GM15510 (cell line): ENCODE results near the gene TRA2B.

ENCODE experiments used
- POLR2A ChIP-seq: IDR thresholded peaks from 3 replicates; pipeline ENCODE4 v1.6.1; 2011; ENCODE audit warnings: borderline replicate concordance; ENCODE audit not compliant: insufficient read length; ENCODE audit errors: extremely low read depth

Gene TRA2B

DNA sequence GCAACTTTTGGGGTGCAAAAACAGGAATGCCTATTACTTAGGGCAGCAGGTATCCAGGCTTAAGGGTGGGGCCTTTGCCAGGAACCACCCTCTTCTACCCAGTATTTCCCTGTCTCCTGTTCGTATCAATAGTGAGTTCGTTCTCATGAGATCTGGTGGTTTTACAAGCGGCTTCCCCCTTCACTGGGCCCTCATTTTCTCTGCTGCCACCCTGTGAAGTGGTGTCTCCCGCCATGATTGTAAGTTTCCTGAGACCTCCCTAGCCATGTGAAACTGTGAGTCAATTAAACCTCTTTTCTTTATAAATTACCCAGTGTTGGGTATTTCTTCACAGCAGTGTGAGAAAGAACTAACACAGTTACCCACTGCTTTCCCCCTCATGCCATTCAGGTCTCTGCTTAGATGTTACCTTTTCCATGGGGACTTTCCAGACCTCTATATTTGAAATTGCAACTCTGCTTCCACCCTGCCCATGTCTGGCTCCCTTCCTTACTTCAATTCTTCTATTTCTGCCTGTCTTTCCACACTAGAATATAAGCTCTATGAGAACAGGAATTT lies 23.9 kb upstream of the TRA2B start:
- no peak for TF ChIP-seq POLR2A

DNA sequence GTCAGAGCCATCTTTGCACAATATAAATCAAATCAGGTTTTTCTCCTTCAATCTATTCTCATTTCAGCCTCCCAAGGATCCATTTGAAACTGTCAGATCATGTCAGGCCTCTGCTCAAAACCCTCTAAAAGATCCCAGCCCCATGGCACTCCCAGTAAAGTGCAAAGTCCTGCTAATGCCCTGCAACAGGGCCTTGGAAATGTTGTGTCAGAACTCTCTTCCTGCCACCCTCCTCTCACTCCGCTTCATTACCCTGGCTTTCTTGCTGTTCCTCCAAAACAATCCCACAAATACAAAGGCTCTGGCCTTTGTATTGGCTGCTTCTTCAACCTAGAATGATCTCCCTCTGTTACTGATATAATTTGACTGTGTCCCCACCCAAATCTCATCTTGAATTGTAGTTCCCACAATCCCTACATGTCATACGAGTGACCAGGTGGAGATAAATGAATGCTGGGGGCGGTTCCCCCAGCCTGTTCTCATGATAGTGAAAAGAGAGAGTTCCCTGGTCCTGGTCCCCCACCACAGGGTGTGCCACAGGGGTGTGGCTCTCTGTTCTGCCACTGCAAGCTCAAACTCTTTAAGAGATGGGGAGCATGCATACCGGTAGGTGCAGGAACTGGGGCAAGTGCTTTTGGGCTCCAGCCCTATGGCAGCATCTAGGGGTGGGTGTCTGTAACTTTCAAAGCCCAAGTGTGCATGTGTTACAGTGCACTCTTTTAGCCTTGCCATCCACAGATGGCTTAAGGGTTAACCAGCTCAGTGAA lies 22.9 kb upstream of the TRA2B start:
- no peak for TF ChIP-seq POLR2A

DNA sequence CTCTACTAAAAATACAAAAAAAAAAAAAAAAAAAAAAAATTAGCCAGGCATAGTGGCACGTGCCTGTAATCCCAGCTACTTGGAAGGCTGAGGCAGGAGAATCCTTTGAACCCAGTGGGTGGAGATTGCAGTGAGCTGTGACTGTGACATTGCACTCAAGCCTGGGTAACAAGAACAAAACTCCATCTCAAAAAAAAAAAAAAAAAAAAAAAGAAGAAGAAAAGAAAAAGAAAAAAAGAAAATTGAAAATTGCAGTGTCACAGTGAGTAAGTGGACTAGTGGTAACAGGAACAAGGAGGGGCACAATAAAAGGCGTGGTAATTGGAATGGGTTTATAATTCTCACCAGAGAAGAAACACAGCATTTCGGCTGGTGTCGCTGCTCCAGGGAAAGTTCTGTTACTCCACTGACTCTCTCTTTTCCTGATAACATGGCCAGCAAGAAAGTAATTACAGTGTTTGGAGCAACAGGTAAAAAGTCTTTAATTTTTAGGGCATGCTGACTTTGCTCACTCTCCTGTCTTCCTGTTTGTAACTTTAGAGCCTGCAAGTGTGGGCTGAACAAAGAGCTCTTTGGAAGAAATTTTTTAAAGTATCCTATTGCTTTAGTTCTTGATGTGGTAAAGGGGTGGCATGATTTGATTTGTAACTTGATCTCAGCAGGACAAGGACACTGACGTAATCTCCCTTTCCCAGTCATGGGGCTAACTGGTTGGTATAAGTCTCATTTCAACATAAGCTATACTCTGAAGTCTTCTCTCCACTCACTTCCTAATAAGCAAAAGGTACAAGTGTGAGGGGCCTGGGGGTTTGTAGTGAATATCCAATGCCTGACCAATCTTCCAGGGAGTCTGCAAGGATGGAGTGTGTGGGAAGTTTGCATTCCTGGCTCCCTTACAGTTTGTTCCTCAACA lies 22.1 kb upstream of the TRA2B start:
- TF ChIP-seq POLR2A = no peak

DNA sequence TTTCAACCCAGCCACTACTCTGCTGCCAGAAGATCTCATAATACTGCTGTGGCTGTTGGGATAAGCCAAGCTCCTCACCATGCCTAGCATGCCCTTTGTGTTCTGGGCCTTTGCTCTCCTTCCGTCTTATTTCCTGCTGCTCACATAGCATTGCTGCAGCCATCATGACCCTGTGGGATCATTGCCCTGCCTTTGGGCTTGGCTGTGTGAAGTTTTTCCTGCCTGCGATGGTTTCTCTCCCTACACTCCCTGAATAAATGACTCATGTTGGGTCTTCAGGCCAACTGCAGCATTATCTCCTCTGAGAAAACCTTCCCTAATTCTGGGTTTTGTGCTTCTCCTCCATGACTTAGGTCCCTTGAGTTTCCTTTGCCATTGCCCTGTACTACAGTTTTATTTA lies 20.8 kb upstream of the TRA2B start:
- TF ChIP-seq POLR2A = no peak

DNA sequence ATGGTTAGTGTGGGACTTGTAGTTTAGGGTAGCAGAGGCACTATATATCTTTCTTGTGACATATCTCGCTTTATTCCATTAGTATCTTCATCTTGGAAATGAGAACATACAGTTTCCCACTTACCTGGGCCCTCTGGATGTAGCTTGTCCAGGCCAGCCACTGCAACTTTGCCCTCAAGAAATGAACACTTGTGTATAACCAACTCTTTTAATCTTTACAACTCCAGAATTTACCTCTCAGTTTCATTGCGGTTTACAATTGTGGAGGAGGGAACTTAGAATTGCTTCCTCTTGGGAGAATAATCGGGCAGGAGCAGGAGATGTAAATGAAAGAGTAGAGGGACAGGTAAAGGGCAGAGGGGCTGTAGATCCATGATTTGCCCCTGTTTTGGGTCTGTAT lies 18.4 kb upstream of the TRA2B start:
- no peak for TF ChIP-seq POLR2A

DNA sequence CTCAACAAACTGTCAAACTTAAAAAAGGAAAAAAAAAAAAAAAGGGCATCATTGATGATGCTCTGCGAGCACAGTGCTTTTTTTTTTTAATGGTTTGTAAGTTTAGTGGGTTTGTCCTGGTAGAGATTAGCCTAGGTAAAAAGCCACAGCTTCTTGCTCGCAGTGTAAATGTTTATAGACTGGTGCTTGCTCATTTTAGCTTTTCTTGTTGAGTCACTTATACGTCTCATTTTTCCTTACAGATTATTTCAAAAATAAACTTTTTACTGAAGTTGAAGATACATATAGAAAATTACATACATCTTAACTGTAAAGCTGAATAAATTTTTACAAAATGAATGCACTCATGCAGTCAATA lies 16.5 kb upstream of the TRA2B start:
- no peak for TF ChIP-seq POLR2A

DNA sequence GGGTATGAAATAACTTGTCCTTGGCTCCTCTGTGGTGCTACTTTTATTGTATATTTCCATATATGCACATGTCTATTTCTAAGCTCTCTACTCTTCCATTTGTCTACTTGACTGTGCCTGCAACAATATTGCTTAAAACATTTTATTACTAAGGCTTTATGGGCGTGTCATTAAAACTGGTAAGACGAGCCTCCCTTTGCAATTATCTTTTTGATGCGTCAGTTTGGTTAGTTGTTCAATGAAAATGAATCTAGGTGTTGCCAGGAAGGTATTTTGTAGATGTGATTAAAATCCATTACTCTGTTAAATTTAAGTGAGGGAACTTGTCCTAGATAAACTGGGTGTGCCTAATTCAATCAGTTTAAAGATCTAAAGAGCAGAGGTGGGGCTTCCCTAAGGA lies 12.9 kb upstream of the TRA2B start:
- TF ChIP-seq POLR2A = no peak

DNA sequence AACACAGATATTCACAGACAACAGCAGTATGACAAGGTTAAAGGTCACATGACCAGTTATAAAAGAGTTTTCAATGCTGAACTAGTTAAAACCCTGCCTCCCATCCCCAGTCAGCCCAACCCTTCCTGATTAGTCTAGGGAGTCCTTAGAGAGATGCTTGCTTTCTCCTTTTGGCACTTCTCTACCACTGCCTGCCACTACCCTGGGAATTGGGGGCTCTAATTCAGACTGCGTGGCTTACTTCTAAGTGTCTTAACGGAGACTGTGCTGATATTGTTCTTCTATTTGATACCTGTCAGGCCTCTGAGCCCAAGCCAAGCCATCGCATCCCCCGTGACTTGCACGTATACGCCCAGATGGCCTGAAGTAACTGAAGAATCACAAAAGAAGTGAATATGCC lies 11.7 kb upstream of the TRA2B start:
- TF ChIP-seq POLR2A = no peak

DNA sequence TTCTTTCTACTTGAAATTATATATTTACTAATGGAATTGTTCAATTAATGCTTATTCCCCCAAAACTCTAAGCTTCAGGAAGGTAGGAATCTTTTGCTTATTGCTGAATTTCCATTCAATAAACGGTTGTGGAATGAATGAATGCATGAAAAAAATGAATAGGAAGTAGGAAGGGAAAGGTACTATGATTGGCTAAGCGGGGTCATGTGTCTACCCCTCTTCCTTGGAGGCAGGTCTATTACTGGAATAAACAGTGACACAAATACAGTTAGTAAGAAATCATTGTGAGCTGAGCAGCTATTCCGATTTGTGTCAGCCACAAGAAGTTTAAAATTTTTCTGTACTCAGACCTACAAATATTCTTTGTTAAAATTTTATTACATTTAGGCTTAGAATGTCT lies 10.5 kb upstream of the TRA2B start:
- TF ChIP-seq POLR2A = no peak

DNA sequence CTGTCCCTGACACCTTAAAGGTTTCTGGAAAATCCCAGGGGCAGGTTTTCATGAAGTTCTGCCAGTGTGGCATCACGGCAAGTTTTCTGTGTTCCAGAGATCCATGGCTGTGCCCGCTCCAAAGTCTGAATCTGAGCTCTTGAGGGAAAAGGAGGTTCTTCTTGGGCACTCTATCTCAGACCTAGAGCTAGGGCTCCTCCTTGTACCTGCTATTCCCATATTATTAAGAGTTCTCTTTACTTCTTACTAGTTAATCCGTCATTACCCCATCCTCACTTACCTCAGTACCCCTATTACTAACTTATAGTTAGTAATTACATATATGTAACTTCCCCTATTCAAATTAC lies 5.9 kb upstream of the TRA2B start:
- TF ChIP-seq POLR2A = no peak

DNA sequence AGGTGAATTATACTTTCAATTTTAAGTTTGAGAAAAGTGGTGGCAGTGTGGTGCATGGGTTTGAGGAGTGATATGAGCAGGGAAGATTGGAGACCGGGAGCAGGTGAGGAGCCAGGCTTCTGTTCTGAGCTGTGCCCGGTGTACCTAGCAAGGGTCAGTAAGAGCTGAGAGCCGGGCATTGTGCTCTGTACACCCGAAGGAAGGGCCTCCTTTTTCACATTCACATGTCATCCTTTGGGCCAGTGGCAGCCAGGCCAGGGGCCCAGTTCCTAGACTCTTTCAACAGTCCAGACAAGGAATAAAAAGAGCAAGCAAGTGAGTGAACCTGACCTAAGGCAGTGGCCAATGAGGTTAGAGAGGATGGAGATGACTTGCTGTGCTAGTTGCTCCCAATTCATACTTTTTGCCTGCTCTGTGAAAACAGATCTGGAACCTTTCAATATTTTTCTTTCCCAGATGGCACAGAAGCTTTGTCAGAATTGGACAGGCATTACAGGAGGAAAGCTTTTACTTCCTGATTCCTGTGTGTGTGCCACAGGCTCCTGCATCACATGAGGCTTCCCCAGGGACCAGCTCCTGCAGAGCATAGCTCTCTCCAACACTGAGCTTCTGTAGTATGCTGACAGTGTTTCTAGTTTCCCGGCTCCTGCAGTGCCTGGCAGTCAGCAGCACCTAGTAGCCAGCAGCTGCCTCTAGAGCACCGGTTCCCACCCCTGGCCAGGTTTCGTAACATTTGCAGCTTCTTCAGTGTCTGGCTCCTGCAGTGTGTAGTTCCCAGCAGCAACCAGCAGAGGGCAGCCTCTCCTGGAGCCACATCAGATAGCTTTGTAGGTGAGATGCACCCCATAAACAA lies 5.3 kb upstream of the TRA2B start:
- TF ChIP-seq POLR2A = no peak

DNA sequence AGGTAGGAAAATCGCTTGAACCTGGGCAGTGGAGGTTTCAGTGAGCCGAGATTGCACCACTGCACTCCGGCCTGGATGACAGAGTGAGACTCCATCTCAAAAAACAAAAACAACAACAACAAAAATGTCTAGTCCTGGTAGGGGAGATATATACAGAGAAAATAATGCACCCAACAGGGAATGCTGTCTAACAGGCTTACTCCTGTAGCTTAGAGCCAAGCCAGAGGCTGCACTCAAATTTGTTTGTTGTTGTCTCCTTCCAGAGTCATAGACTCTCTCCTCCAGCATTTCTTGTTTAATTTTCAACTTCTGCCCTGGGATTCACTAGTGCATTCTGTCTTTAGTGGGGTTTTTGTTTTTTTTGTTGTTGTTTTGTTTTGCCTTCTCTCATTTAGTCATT lies 4.6 kb upstream of the TRA2B start:
- TF ChIP-seq POLR2A = no peak

DNA sequence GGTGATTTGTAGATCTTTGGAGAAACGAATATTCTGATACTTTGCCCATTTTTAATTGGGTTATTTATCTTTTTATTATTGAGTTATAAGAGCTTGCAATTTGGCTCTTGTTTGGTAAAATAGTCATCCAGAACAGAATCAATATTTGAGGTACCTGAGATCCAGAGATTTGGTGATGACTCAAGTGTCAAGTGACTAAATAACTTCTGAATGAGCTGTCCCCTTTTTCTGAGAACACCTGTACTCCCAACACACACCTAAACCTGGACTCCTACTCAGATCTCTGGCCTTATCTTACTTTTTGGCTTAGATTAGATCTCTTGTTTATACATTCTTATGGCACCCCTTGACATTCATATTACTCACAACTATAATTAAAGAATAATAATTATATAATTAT lies 3.1 kb upstream of the TRA2B start:
- TF ChIP-seq POLR2A = no peak

DNA sequence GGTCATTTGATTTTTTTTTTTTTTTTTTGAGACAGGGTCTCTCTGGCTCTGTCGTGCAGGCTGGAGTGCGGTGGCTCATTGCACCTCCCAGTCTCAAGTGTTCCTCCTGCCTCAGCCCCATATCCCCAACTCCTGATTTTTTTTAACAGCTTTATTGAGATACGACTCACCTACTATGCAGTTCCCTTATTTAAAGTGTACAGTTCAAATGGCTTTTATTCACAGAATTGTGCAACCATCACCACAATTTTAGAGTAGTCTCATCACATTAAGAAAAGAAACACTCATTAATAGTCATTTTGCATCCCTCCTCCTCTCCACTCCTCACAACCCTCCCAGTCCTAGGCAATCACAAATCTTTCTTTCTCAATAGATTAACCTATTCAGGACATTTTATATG lies 1.9 kb upstream of the TRA2B start:
- TF ChIP-seq POLR2A = no peak
